GM23338 (cell line): Measurements from ENCODE around the gene RBP4. TPM values are rescaled to one million over a fixed set of nuclear protein-coding genes. Genes with fewer than 3 reads are reported as not detected.

ENCODE experiments used
- ATAC-seq: fragments of 200-7000 bp; cut with Tn5 transposase; 3 replicates; pipeline ENCODE4 v1.9.1; 2020
- DNase-seq: peaks from one replicate; pipeline ENCODE4 v3.0.0-alpha.2; 2015; ENCODE audit warnings: low spot score
- H2AFZ ChIP-seq: fragments of 200-600 bp; sonication (generic); 2 replicates; pipeline ENCODE4 v1.8.0; 2016; ENCODE audit warnings: antibody characterized with exemption, mild to moderate bottlenecking, moderate library complexity
- H3F3A ChIP-seq: fragments of 200-600 bp; sonication (generic); replicated peaks from 2 replicates; pipeline ENCODE4 v1.8.0; 2017; ENCODE audit warnings: antibody characterized with exemption, mixed run types, low read depth
- H3K27ac ChIP-seq: fragments of 200-600 bp; sonication (generic); 2 replicates; pipeline ENCODE4 v1.6.1; 2016; ENCODE audit warnings: low read depth
- H3K27me3 ChIP-seq: fragments of 200-600 bp; sonication (generic); 2 replicates; pipeline ENCODE4 v1.8.0; 2016; ENCODE audit warnings: mild to moderate bottlenecking, mixed run types, moderate library complexity; ENCODE audit not compliant: insufficient read depth
- H3K36me3 ChIP-seq: fragments of 200-600 bp; sonication (generic); 2 replicates; pipeline ENCODE4 v1.8.0; 2016; ENCODE audit warnings: mild to moderate bottlenecking; ENCODE audit not compliant: insufficient read depth
- H3K4me1 ChIP-seq: fragments of 200-600 bp; sonication (generic); 2 replicates; pipeline ENCODE4 v1.8.0; 2016; ENCODE audit warnings: mild to moderate bottlenecking, moderate library complexity; ENCODE audit not compliant: insufficient read depth
- H3K4me2 ChIP-seq: fragments of 200-600 bp; sonication (generic); 2 replicates; pipeline ENCODE4 v1.7.1; 2017; ENCODE audit warnings: mixed run types
- H3K4me3 ChIP-seq: fragments of 200-600 bp; sonication (generic); 2 replicates; pipeline ENCODE4 v1.6.1; 2016; ENCODE audit warnings: mixed run types
- H3K79me2 ChIP-seq: fragments of 200-600 bp; sonication (generic); replicated peaks from 2 replicates; pipeline ENCODE4 v1.8.0; 2017; ENCODE audit warnings: mild to moderate bottlenecking; ENCODE audit not compliant: insufficient read depth
- H3K9me2 ChIP-seq: fragments of 200-600 bp; sonication (generic); 2 replicates; pipeline ENCODE4 v1.8.0; 2017; ENCODE audit not compliant: insufficient read depth
- H4K20me1 ChIP-seq: fragments of 200-600 bp; sonication (generic); replicated peaks from 2 replicates; pipeline ENCODE4 v1.8.0; 2017; ENCODE audit warnings: mild to moderate bottlenecking; ENCODE audit not compliant: insufficient read depth
- H3K27ac Mint-ChIP-seq: 2 replicates; pipeline ENCODE4 v1.8.0; 2020; ENCODE audit warnings: inconsistent platforms, mild to moderate bottlenecking, moderate library complexity, mixed read lengths
- H3K27me3 Mint-ChIP-seq: 3 replicates; pipeline ENCODE4 v1.8.0; 2022; ENCODE audit warnings: low read depth, mild to moderate bottlenecking, moderate library complexity, mixed read lengths, inconsistent platforms; ENCODE audit not compliant: insufficient read depth, poor library complexity
- H3K36me3 Mint-ChIP-seq: 3 replicates; pipeline ENCODE4 v1.8.0; 2021; ENCODE audit warnings: low read depth, mild to moderate bottlenecking, inconsistent platforms, moderate library complexity, mixed read lengths
- H3K4me1 Mint-ChIP-seq: 3 replicates; pipeline ENCODE4 v1.8.0; 2020; ENCODE audit warnings: mild to moderate bottlenecking, inconsistent platforms, mixed read lengths
- H3K4me3 Mint-ChIP-seq: 3 replicates; pipeline ENCODE4 v1.8.0; 2021; ENCODE audit warnings: moderate library complexity, mild to moderate bottlenecking, inconsistent platforms, mixed read lengths
- H3K9me3 Mint-ChIP-seq: 3 replicates; pipeline ENCODE4 v1.8.0; 2020; ENCODE audit warnings: moderate library complexity, mild to moderate bottlenecking, inconsistent platforms, mixed read lengths
- JUNB ChIP-seq: IDR thresholded peaks from one replicate; pipeline ENCODE4 v1.6.1; 2016; ENCODE audit warnings: antibody characterized with exemption; ENCODE audit not compliant: unreplicated experiment
- POLR2AphosphoS5 ChIP-seq: IDR thresholded peaks from 2 replicates; pipeline ENCODE4 v1.6.1; 2016; ENCODE audit warnings: antibody characterized with exemption, low read depth
- ZNF114 ChIP-seq: fragments of 250-450 bp; sonication (Bioruptor Pico); IDR thresholded peaks from 2 replicates; pipeline ENCODE4 v1.5.0; 2020; ENCODE audit warnings: mild to moderate bottlenecking, moderate library complexity
- ZNF331 ChIP-seq: fragments of 250-450 bp; sonication (Bioruptor Pico); IDR thresholded peaks from 2 replicates; pipeline ENCODE4 v1.5.0; 2020; ENCODE audit warnings: low read depth, mild to moderate bottlenecking, moderate library complexity
- ZNF462 ChIP-seq: fragments of 250-450 bp; sonication (Bioruptor Pico); IDR thresholded peaks from 2 replicates; pipeline ENCODE4 v1.5.0; 2020; ENCODE audit warnings: mild to moderate bottlenecking, moderate library complexity
- polyA plus RNA-seq: library from polyadenylated mRNA; unstranded; fragments of >200 nt; fragmentation: Nextera tagmentation; extraction: Ambion mirVana; gene quantifications from 2 replicates; pipeline ENCODE4 v1.2.1, GENCODE V29; 2016
- total RNA-seq: library from RNA; depleted of rRNA; stranded (reverse); fragments of >200 nt; shearing (Covaris generic); gene quantifications from 2 replicates; pipeline ENCODE4 v1.2.3, GENCODE V29; 2014
- TF ChIP-seq, protein P1 (sequence below): IDR thresholded peaks from 2 replicates; pipeline ENCODE4 v1.6.1; 2016; ENCODE audit warnings: antibody characterized with exemption

The RBP4 gene
- total and polyA plus RNA-seq, 2 experiments from 2014 or later = 0.79 to 1.0 TPM

DNA sequence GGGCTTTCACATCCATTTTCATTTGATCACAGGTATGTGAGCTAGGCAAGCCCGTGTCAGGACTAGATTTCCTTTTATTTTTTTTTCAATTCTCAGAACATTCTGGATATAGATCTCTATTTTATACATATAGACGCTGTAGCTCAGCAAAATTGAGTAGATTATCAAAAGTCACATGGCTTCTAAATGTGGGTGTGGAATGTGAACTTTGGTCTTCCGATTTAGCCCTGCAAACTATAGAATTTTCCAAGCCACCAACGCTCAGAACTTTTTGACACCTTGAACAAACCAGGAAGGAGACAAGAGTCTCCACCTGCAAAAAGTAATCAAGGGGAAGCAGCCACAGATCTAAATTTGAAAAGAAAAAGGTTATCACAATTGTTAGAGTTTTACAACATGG is 50.4 kb downstream of the RBP4 start (continued):
- no peak for TF ChIP-seq ZNF462 (CRISPR knock-in tag)
- TF ChIP-seq ZNF331 (CRISPR knock-in tag) = no peak
- TF ChIP-seq ZNF114 = no peak
- TF ChIP-seq, protein P1, sequence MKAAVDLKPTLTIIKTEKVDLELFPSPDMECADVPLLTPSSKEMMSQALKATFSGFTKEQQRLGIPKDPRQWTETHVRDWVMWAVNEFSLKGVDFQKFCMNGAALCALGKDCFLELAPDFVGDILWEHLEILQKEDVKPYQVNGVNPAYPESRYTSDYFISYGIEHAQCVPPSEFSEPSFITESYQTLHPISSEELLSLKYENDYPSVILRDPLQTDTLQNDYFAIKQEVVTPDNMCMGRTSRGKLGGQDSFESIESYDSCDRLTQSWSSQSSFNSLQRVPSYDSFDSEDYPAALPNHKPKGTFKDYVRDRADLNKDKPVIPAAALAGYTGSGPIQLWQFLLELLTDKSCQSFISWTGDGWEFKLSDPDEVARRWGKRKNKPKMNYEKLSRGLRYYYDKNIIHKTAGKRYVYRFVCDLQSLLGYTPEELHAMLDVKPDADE = no peak

- Mint-ChIP-seq H3K27ac (no peak overlapping the region), H3K4me3 (no peak overlapping the region), H3K9me3 (no peaks in the 10 kb centered on the region), H3K27me3 (peaks cover 6% of the 10 kb centered on the region), H3K36me3 (no peaks in the 10 kb centered on the region), H3K4me1 (no peaks in the 10 kb centered on the region; the same call in 2 of the 3 replicates)
- ATAC-seq (no peak), DNase-seq (no peak)
- no peak overlapping the region for H3K4me2 ChIP-seq
- H4K20me1 ChIP-seq = no peaks in the 10 kb centered on the region
- H3K27me3 ChIP-seq = no peaks in the 10 kb centered on the region
- H3K9me2 ChIP-seq = no peaks in the 10 kb centered on the region
- TF ChIP-seq JUNB = no peak
- TF ChIP-seq, protein P1 = no peak
- no peak for TF ChIP-seq ZNF331 (CRISPR knock-in tag)
- no peak for TF ChIP-seq POLR2AphosphoS5
- no peak for TF ChIP-seq ZNF114
- no peak overlapping the region for H2AFZ ChIP-seq
- no peaks in the 10 kb centered on the region for H3F3A ChIP-seq
- no peaks in the 10 kb centered on the region for H3K79me2 ChIP-seq
- H3K27ac ChIP-seq = no peak overlapping the region
- no peak overlapping the region for H3K4me3 ChIP-seq
- no peaks in the 10 kb centered on the region for H3K36me3 ChIP-seq
- H3K4me1 ChIP-seq = no peaks in the 10 kb centered on the region
Observed at GRCh38 chr10:93548376-93549071, 52.5 kb downstream of the RBP4 start.
